Stimulated activated CD4-positive, alpha-beta T cell treated with anti-CD3 and anti-CD28 coated beads, Interleukin-1b, Interleukin-23, amount 100 ng/mL, for 48 hours (primary cell): ENCODE results near the gene LINGO3.
"Not testable (repeated sequence)": the region's sequence is repeated elsewhere in the genome, so short reads cannot be mapped to it uniquely, and the experiment has no call there.

Experiments used
- DNase-seq: peaks from one replicate; pipeline ENCODE4 v3.0.0-alpha.2; 2020

Gene LINGO3

GRCh38 chr19:2308114-2308556, at the start of gene LINGO3:
Gene LINGO3 (minus strand): TSS chr19:2308154. CDS start chr19:2291776, 16,378 bp downstream.
- no peak for DNase-seq

DNA sequence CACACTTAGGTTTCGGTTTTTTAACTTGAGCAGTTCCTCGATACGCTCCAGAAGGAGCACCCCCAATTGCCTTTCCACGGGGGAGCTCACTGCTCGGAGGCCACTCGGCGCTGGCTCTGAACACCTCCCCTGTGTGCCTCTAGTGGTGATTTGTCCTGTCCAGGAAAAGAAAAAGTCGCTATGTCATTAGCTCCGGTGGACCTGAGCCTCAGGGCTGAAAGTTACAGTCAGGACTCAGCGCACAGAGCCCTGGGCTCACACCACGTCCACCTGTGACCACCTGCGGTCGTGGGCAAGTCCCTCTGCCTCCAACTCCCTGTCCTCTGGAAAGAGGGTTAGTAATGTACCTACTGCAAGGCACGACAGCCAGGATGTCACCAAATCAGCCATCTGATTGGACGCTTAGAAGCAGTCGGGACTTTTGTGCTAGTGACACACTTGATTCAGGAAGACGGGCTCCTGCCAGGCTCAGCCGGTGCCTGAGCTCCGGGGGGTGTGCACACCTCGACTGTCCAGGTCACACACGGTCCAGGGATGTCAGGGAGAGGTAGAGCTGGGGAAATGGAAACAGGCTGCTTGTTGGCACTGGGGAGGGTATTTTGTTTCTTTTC, 48.2 kb upstream of the LINGO3 start:
- DNase-seq, result no peak

GRCh38 chr19:2355168-2356035, 47.4 kb upstream of the LINGO3 start:
- no peak for DNase-seq

- DNase-seq, result no peak
These were observed 46.7 kb upstream of the LINGO3 start for GRCh38 chr19:2354670-2355069.

- DNase-seq, result no peak
These were observed 46.1 kb upstream of the LINGO3 start for GRCh38 chr19:2353887-2354592.

DNA sequence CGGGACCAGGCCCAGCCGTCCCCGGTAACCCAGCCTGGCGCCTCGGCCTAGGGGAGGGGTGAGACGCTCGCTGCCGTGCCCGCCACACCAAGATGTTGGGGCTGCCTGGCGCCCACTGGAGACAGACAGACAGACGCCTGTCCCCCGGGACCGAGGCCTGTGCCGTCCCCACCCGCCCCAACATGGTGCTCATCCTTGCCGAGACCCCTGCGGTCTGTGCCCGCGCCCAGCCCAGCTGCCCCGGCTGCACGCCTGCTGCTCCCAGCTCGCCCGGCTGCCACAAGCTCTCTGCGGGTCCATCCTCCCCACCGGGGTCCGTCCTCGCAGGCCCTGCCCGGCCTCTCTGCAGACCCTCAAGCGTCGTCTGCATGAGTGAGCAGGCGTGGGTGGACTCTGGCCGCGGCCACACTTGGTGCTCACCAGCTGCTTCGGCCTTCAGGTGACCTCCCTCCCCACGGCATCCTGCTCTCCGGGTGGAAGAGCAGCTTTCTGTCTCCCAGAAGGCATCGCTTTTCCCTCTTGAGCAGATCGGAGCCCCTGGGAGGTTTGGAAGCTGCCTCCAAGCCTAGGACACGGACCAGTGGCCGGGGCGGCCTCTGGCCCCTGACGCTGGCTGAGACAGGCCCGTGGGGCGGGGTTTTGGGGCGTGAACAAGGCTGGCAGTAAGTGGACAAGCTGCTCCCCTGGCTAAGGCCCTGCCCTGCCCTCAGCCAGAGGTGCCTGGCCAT, 45.4 kb upstream of the LINGO3 start:
- DNase-seq, result no peak

GRCh38 chr19:2352121-2352520, 44.2 kb upstream of the LINGO3 start:
- DNase-seq, result no peak

DNA sequence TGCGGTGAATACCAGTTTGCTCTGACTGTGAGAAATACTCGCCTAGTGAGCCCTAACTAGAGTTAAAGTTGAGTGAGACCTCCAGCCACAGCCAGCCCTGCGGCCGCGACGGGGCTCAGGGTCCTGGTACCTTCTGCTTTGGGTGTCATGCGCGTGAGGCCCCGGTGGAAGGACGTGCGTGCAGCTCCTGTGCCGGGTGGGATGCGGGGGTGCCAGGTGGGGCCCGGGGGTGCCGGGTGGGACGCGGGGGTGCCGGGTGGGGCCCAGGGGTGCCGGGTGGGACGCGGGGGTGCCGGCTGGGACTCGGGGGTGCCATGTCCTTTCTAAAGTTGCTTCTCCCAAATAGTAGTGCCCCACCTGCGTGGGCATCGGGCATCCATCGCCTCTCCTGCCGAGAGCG, 43.6 kb upstream of the LINGO3 start:
- no peak for DNase-seq

DNA sequence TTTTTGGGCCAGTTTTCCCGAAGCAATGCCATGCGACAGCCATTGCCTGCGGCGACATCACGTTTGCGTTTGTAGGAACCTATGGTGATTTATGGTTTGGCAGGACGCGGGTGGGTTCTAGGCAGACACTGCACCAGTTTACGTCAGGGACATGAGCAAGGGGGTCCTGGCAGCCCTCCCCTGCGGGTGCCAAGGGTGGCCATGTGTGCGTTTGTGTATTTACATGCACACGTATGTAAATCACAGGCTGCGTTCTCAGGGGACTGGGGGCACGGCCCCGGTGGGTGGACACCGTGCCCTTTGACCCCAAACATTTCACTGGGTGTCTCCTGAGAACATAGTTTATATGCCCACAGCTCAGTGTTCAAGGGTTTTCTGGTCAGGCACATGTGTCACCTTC, 42.7 kb upstream of the LINGO3 start:
- DNase-seq, result no peak

GRCh38 chr19:2349818-2350217, 41.9 kb upstream of the LINGO3 start:
- not testable (repeated sequence) for DNase-seq

- no peak for DNase-seq
These were observed 38.1 kb upstream of the LINGO3 start for GRCh38 chr19:2345794-2346663.

- no peak for DNase-seq
These were observed 37.1 kb upstream of the LINGO3 start for GRCh38 chr19:2345076-2345475.

- no peak for DNase-seq
These were observed 36.5 kb upstream of the LINGO3 start for GRCh38 chr19:2344381-2344870.

DNA sequence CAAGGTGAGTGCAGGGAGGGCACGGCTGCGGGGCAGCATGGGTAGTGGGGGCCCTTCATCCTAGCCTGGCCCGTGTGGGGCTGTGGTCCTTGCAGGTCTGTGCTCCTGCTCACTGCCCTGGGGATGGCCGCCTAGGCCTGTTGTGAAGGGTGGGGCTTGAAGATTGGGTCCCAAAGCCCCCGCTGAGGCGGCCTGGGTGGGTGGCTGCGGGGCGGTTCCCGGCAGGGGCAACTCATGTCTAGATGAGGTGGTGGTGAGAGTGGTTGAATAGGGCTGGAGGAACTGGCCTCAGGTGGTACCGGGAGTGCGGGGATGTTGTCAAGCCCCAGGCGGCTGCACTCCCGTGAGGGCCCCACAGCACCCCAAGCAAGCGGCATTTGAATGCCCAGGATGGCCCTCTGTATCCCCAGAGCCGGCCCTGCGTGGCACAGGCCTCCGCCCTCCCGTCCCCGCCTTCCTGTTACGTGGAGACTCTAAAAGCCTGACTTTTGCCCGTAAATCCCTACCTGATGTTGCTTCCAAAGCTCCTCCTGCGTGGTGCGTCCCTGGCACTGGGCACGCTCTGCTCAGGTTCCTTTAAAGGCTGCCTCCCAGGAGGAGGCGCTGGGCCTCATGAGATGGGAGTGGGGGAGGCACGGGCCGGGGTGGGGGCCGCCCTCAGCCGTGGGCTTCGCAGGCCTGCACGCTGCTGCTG, 35.5 kb upstream of the LINGO3 start:
- DNase-seq, result no peak

GRCh38 chr19:2342656-2343288, 34.8 kb upstream of the LINGO3 start:
- no peak for DNase-seq

DNA sequence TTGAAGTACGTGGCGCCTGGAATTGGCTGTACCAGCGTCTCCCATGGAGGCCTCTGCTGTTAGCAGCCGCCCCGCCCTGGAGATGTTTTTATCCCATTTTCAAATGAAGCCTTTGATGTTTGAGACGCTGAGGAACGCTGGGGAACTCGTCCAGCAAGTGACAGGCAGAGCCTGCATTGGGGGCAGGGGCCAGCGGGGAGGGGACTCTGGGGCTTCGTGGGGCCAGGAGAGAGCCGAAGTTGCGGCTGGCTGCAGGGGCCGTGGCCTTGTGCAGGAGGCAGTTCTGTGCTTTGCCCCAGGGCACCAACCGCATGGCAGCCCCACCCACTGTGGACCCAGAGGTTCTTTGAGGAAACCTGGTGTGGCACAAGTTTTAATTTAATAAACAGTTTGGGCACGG, 34.0 kb upstream of the LINGO3 start:
- DNase-seq, result no peak

GRCh38 chr19:2341244-2341751, 33.3 kb upstream of the LINGO3 start:
- DNase-seq, result no peak

DNA sequence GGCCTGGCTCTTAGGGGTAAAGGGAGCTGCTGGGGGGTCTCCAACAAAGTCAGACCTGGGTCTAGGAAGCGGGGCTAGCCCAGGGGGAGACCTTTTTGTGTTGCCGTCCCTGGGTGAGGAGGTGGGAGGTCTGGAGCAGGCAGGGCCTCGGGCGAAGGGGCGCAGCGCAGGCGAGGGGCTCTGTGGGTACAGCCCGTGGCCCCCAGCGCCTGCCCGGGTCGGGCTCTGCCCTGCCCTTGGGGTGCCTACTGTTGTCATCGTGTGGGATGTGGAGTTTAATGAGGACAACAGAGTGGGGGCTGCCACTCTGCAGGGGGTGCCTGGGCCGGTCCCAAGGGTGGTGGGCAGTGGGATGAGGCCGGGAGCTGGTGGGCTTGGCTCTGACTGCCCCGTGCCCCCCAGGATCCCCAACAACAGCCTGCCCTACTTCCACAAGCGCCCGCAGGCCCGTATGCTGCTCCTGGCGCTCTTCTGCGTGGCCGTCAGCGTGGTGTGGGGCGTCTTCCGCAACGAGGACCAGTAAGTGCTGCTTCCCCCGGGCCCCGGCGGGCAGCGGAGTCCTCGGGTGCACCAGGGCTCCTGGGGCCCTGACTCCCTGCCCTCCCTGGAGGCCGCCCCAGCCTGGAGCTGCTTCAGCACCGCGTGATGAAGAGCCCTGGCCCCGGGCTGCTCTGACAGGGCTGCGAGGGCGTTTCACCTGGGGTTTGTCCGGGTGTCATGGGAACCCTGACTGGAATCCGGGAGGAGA, 32.7 kb upstream of the LINGO3 start:
- DNase-seq, result no peak

- no peak for DNase-seq
These were observed 31.8 kb upstream of the LINGO3 start for GRCh38 chr19:2339644-2340310.
